Upper lobe of left lung (tissue), 6 donors: ENCODE measurements around the gene LIPA. TPM values are rescaled to one million over a fixed set of nuclear protein-coding genes. Genes with fewer than 3 reads are reported as not detected.

Experiments
- ATAC-seq, 2 donors: fragments of 200-7000 bp; cut with Tn5 transposase; one replicate each; pipeline ENCODE4 v1.9.1; 2022; ENCODE audit warnings: mild to moderate bottlenecking in 2 of 2, moderate library complexity in 2 of 2; ENCODE audit not compliant: low FRiP score in 2 of 2
- DNase-seq, 2 donors: peaks; one replicate each; pipeline ENCODE4 v3.0.0-alpha.2; 2019 to 2020
- H3K27ac ChIP-seq, 4 donors: fragments of 200-600 bp; sonication (generic); one replicate each; pipeline ENCODE4 v1.5.1; 2016 to 2019
- H3K27me3 ChIP-seq, 4 donors: fragments of 200-600 bp; sonication (generic); one replicate each; pipeline ENCODE4 v1.5.1; 2017 to 2019
- H3K36me3 ChIP-seq, 4 donors: fragments of 200-600 bp; sonication (generic); one replicate each; pipeline ENCODE4 v1.5.1; 2016 to 2019
- H3K4me1 ChIP-seq, 4 donors: fragments of 200-600 bp; sonication (generic); one replicate each; pipeline ENCODE4 v1.5.1; 2018 to 2019
- H3K4me3 ChIP-seq, 4 donors: fragments of 200-600 bp; sonication (generic); one replicate each; pipeline ENCODE4 v1.5.1; 2017 to 2019; ENCODE audit warnings: mild to moderate bottlenecking in 2 of 4, moderate library complexity in 1 of 4
- H3K9me3 ChIP-seq, 4 donors: fragments of 200-600 bp; sonication (generic); one replicate each; pipeline ENCODE4 v1.5.1; 2018 to 2019
- CTCF ChIP-seq, 6 experiments: fragments of 450-650 bp in 4 of 6; fragments of 200-600 bp in 2 of 6; sonication (generic) in 2 of 6; IDR thresholded peaks; one replicate each; pipeline ENCODE4 v1.5.1; 2016 to 2019; ENCODE audit warnings: antibody characterized with exemption in 6 of 6
- EP300 ChIP-seq, 4 donors: sonication (generic); formaldehyde crosslinking; IDR thresholded peaks; one replicate each; pipeline ENCODE4 v1.5.1; 2017; ENCODE audit warnings: antibody characterized with exemption in 4 of 4, control low read depth in 2 of 4
- POLR2A ChIP-seq, 4 donors: fragments of 450-650 bp; IDR thresholded peaks; one replicate each; pipeline ENCODE4 v1.5.1; 2016 to 2017; ENCODE audit warnings: antibody characterized with exemption in 4 of 4, mild to moderate bottlenecking in 2 of 4
- POLR2AphosphoS5 ChIP-seq, 2 donors: sonication (generic); formaldehyde crosslinking; IDR thresholded peaks; one replicate each; pipeline ENCODE4 v1.5.1; 2017; ENCODE audit warnings: antibody characterized with exemption in 2 of 2
- WGBS, 2 donors: methylation state at CpG; one replicate each; pipeline ENCODE4 v1.1.5; 2017 to 2018; 5-methylcytosine and 5-hydroxymethylcytosine counted together
- total RNA-seq, 6 donors: library from RNA; depleted of rRNA in 4 of 6; stranded (reverse); fragments of >200 nt in 4 of 6; gene quantifications; one replicate each; pipeline versions ENCODE4 v1.1.0 to v1.2.1, GENCODE V29; 2016 to 2021
- donor health status: DM: no; HTN: no; CAD: no; lungs with moderate emphysema.
- donor health status: DM: no; HTN: yes; CAD: no; lungs with severe emphysema.

The LIPA gene
- total RNA-seq, 6 donors from 2014 or later, result 28.5 to 129 (median 70.6) TPM

- peaks cover 28 to 42% (median 33%) of the 10 kb centered on the region in 4 donors for H3K4me1 ChIP-seq
- peak overlapping the region; percentile 7 to 72 (median 48) for H3K27ac ChIP-seq
- H3K4me3 ChIP-seq, result no peak overlapping the region
- no peak for TF ChIP-seq CTCF (IDR thresholded peaks at IDR 0.05)
- TF ChIP-seq POLR2A (IDR thresholded peaks at IDR 0.05), result no peak
- no peak for TF ChIP-seq EP300 (IDR thresholded peaks at IDR 0.05)
- no peak for TF ChIP-seq POLR2AphosphoS5 (IDR thresholded peaks at IDR 0.05)
- no peak for DNase-seq
- no peak for ATAC-seq
- no peaks in the 10 kb centered on the region for H3K36me3 ChIP-seq
- H3K27me3 ChIP-seq, result no peaks in the 10 kb centered on the region
- H3K9me3 ChIP-seq, result no peaks in the 10 kb centered on the region
Observed at GRCh38 chr10:89278900-89279392, 27.4 kb upstream of the LIPA start.

DNA sequence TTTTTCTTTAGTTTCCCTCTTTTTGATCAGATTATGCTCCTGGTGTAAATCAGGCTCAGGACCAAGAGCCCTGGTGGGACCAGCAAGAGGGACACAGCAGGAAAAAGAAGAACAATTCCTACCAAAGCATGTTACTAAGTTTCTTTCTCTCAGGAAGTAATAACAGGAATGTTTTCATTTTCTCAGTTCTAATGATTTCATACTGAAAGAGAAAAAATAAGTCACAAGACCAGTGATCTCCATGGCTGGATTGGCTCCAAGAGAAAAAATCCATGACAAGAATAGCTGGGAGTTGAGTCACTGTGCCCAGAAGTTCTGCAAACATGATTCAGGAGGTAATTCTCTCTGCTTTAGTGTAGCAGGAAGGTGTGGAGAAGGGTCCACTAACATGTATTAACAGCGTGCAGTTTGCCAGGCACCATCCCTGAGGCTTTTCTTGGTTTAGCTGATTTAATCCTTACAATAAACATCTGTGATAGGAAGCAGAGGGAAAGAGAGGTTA, 26.5 kb upstream of the LIPA start:
- peaks cover 21 to 35% (median 29%) of the 10 kb centered on the region in 4 donors for H3K4me1 ChIP-seq
- H3K4me3 ChIP-seq, result no peak overlapping the region
- peak in 1 of 4 donors; percentile 9 for TF ChIP-seq POLR2A (IDR thresholded peaks at IDR 0.05)
- peak in 1 of 2 donors; percentile 30 for TF ChIP-seq POLR2AphosphoS5 (IDR thresholded peaks at IDR 0.05)
- TF ChIP-seq EP300 (IDR thresholded peaks at IDR 0.05), result peak in 1 of 4 donors; percentile 50
- TF ChIP-seq CTCF (IDR thresholded peaks at IDR 0.05), result no peak
- ATAC-seq, result peak; percentile 74 to 78
- H3K27me3 ChIP-seq, result no peaks in the 10 kb centered on the region
- no peaks in the 10 kb centered on the region for H3K9me3 ChIP-seq
- peak in 1 of 2 donors; percentile 50 for DNase-seq
- WGBS, 2 donors, result 19 to 33% methylated on average over 1 of the region's 1 CpG
- H3K36me3 ChIP-seq, result no peaks in the 10 kb centered on the region
- H3K27ac ChIP-seq, result peak overlapping the region; percentile 72 to 83 (median 80)

DNA sequence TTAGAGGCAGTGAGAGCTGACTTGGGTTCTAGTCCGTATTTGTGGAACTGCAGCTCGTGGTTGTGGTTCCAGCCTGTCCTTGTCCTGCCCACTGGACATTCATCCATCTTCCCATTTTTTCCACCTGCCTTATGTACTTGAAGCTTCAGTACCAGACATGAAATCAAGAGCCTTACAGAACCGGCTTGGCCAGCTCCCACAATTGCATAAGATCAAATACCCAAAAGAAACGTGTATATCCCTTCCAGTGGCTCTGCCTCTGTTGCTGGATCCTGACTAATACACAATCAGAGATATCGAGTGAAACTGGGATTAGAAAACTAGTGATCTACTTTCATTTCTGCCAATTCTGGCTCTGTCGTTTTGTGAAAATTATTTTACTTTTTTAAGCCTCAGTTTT, 23.8 kb upstream of the LIPA start:
- peaks cover 18 to 35% (median 28%) of the 10 kb centered on the region in 4 donors for H3K4me1 ChIP-seq
- no peaks in the 10 kb centered on the region for H3K36me3 ChIP-seq
- whole genome bisulfite sequencing, 2 donors, result 62 to 75% methylated on average over 6 of the region's 6 CpGs
- DNase-seq (peak in 1 of 2 donors; percentile 83), ATAC-seq (peak; percentile 34 to 45)
- no peaks in the 10 kb centered on the region for H3K9me3 ChIP-seq
- TF ChIP-seq POLR2AphosphoS5 (IDR thresholded peaks at IDR 0.05) (no peak), EP300 (IDR thresholded peaks at IDR 0.05) (peak in 1 of 4 donors; percentile 70), POLR2A (IDR thresholded peaks at IDR 0.05) (no peak), CTCF (IDR thresholded peaks at IDR 0.05) (no peak)
- H3K4me3 ChIP-seq, result no peak overlapping the region
- peak overlapping the region in 3 of 4 donors; percentile 10 to 53 (median 44) for H3K27ac ChIP-seq
- H3K27me3 ChIP-seq, result no peaks in the 10 kb centered on the region

DNA sequence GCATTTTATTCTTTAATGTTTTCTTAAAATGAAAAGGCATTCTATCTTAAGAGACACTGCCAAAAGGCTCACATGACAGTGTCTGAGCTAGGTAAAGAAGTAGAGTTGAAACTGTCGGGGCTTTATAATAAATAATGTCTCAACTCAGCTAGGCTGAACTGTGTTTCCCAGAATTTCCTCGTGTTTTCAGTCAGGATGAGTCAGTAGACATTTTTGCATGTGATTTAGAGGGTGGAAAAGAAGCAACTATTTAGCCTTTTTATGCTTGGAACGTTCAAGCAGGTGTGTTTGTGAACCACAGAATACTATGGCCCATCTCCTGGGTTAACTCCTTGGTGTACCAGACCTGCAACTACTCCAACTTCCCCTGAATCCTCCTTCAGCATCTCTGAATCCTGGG, 23.4 kb upstream of the LIPA start:
- no peaks in the 10 kb centered on the region for H3K9me3 ChIP-seq
- WGBS, 2 donors, result 30 to 54% methylated on average over 3 of the region's 3 CpGs
- H3K4me1 ChIP-seq, result peaks cover 18 to 34% (median 28%) of the 10 kb centered on the region in 4 donors
- peak overlapping the region in 2 of 4 donors; percentile 44 to 53 for H3K27ac ChIP-seq
- H3K36me3 ChIP-seq, result no peaks in the 10 kb centered on the region
- H3K4me3 ChIP-seq, result no peak overlapping the region
- TF ChIP-seq EP300 (IDR thresholded peaks at IDR 0.05) (no peak), CTCF (IDR thresholded peaks at IDR 0.05) (no peak), POLR2AphosphoS5 (IDR thresholded peaks at IDR 0.05) (no peak), POLR2A (IDR thresholded peaks at IDR 0.05) (no peak)
- H3K27me3 ChIP-seq, result no peaks in the 10 kb centered on the region
- DNase-seq (no peak), ATAC-seq (no peak)

DNA sequence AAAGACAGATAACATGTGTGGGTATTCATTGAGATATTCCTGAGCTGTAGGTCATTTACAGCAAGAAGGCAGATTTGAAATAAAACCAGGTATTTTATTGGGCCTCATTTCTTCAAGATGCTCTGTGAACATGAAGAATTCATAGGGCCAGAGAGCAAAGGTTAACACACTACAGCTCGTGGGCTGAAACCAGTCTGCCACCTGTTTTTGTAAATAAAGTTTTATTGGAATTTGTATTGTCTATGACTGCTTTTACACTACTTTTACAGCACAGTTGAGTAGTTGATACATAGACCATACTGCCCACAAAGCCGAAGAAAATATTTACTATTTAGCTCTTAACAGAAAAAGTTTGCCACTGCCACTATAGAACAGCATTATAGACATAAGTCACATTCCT, 22.1 kb upstream of the LIPA start:
- Histone ChIP-seq H3K4me1 (peaks cover 13 to 22% (median 17%) of the 10 kb centered on the region in 4 donors), H3K27ac (no peak overlapping the region), H3K9me3 (no peaks in the 10 kb centered on the region), H3K4me3 (no peak overlapping the region), H3K27me3 (no peaks in the 10 kb centered on the region), H3K36me3 (no peaks in the 10 kb centered on the region)
- ATAC-seq, result no peak
- 73 to 84% methylated on average over 2 of the region's 2 CpGs for WGBS, 2 donors
- no peak for TF ChIP-seq POLR2A (IDR thresholded peaks at IDR 0.05)
- TF ChIP-seq EP300 (IDR thresholded peaks at IDR 0.05), result no peak
- no peak for TF ChIP-seq CTCF (IDR thresholded peaks at IDR 0.05)
- TF ChIP-seq POLR2AphosphoS5 (IDR thresholded peaks at IDR 0.05), result no peak
- no peak for DNase-seq
